Measurements from ENCODE around the gene NUFIP1. TPM values are rescaled to one million over a fixed set of nuclear protein-coding genes. Genes with fewer than 3 reads are reported as not detected.
A peak's percentile ranks its signal among the peaks of the same experiment; 100 is the strongest.
"Not testable (repeated sequence)": the region's sequence is repeated elsewhere in the genome, so short reads cannot be mapped to it uniquely, and the experiment has no call there.

The NUFIP1 gene
- total RNA-seq, 2 experiments from 2014 or later, result 5.1 TPM

DNA sequence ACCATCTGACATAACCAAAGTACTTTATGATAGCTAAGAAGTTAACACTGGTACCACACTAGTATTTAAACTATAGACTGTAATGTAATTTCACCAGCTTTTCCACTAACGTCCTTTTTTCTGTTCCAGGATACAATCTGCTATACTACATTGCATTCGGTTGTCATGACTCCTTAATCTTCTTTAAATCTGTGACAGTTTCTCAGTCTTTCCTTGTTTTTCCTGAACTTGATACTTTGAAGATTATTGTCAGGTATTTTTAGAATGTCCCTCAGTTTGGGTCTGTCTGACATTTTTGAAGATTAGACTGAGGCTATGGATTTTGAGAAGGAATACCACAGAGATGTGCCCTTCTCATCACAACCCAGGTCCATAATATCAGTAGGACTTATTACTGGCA lies 36.6 kb downstream of the NUFIP1 start:
- Mint-ChIP-seq H3K9me3 (no peaks in the 10 kb centered on the region), H3K27ac (no peak overlapping the region), H3K4me3 (no peak overlapping the region), H3K27me3 (no peaks in the 10 kb centered on the region), H3K36me3 (peaks cover 10% of the 10 kb centered on the region), H3K4me1 (peaks cover 2% of the 10 kb centered on the region)
- no peak for ATAC-seq (ENCODE audit: low read depth)
- POLR2A ChIA-PET, result no interaction called here
- no peak for DNase-seq

GRCh38 chr13:44951184-44951583 lies 38.1 kb downstream of the NUFIP1 start:
- Mint-ChIP-seq H3K4me1 (peaks cover 2% of the 10 kb centered on the region), H3K9me3 (no peaks in the 10 kb centered on the region), H3K4me3 (no peak overlapping the region), H3K36me3 (peaks cover 10% of the 10 kb centered on the region), H3K27ac (no peak overlapping the region), H3K27me3 (no peaks in the 10 kb centered on the region)
- DNase-seq (no peak), ATAC-seq (ENCODE audit: low read depth) (no peak)
- POLR2A ChIA-PET, result no interaction called here

GRCh38 chr13:44943411-44943810 lies 45.9 kb downstream of the NUFIP1 start:
- H3K27ac Mint-ChIP-seq; H3K36me3 Mint-ChIP-seq; H3K27me3 Mint-ChIP-seq; H3K4me1 Mint-ChIP-seq; POLR2A ChIA-PET; H3K9me3 Mint-ChIP-seq; ATAC-seq (ENCODE audit: low read depth); DNase-seq; H3K4me3 Mint-ChIP-seq: not testable (repeated sequence)

- Mint-ChIP-seq H3K27me3 (no peaks in the 10 kb centered on the region), H3K9me3 (no peaks in the 10 kb centered on the region), H3K27ac (no peak overlapping the region), H3K4me1 (peaks cover 10% of the 10 kb centered on the region), H3K36me3 (peaks cover 5% of the 10 kb centered on the region), H3K4me3 (no peak overlapping the region)
- ATAC-seq (ENCODE audit: low read depth) (no peak), DNase-seq (no peak)
- POLR2A ChIA-PET, result no interaction called here
Observed at GRCh38 chr13:44938854-44939253, 50.4 kb downstream of the NUFIP1 start.

DNA sequence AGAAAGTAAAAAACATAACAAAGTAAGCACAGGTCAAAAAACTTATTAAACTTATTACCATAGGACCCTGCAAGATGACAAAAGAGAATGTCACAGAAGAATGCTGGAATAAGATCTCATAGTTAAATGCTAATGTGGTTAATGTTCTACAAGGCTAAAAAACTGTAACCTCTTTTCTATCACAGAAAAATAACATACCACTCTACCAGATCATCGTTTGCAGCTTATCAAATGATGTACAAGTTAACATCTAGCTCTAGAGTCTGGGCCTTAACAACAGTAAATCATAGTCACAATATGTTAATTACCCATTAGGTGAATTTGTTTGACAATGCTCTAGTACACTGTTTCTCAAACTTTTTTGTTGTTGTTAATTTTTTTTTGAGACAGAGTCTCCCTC lies 53.0 kb downstream of the NUFIP1 start:
- POLR2A ChIA-PET, result no interaction called here
- no peak for ATAC-seq (ENCODE audit: low read depth)
- Mint-ChIP-seq H3K27ac (no peak overlapping the region), H3K9me3 (no peaks in the 10 kb centered on the region), H3K27me3 (no peaks in the 10 kb centered on the region), H3K4me1 (peaks cover 13% of the 10 kb centered on the region), H3K36me3 (peaks cover 5% of the 10 kb centered on the region), H3K4me3 (no peak overlapping the region)
- DNase-seq, result no peak

- Mint-ChIP-seq H3K27me3 (peaks cover 10% of the 10 kb centered on the region), H3K4me1 (peaks cover 13% of the 10 kb centered on the region), H3K27ac (peak overlapping the region; percentile 54), H3K4me3 (peak overlapping the region; percentile 26), H3K9me3 (no peaks in the 10 kb centered on the region), H3K36me3 (peaks cover 5% of the 10 kb centered on the region)
- POLR2A ChIA-PET, result interaction anchor here (0.6 to 1.0 kb wide), 2 partner anchors 16 to 423 kb away, joined by 3 read pairs; no protein-coding TSS in a partner anchor
- no peak for DNase-seq
- ATAC-seq (ENCODE audit: low read depth), result peak; percentile 58
Observed at GRCh38 chr13:44934724-44935123, 54.5 kb downstream of the NUFIP1 start.

- ATAC-seq (ENCODE audit: low read depth) (no peak), DNase-seq (no peak)
- POLR2A ChIA-PET, result no interaction called here
- no peak overlapping the region for H3K4me3 Mint-ChIP-seq
- H3K27me3 Mint-ChIP-seq, result peaks cover 10% of the 10 kb centered on the region
- no peak overlapping the region for H3K27ac Mint-ChIP-seq
- peaks cover 13% of the 10 kb centered on the region for H3K4me1 Mint-ChIP-seq
- H3K36me3 Mint-ChIP-seq, result peaks cover 2% of the 10 kb centered on the region
- H3K9me3 Mint-ChIP-seq, result no peaks in the 10 kb centered on the region
Observed at GRCh38 chr13:44932850-44933251, 56.4 kb downstream of the NUFIP1 start.

GRCh38 chr13:44932171-44932849 lies 57.0 kb downstream of the NUFIP1 start:
- Mint-ChIP-seq H3K27me3 (peaks cover 10% of the 10 kb centered on the region), H3K4me1 (peaks cover 13% of the 10 kb centered on the region), H3K4me3 (no peak overlapping the region), H3K9me3 (no peaks in the 10 kb centered on the region), H3K36me3 (peaks cover 2% of the 10 kb centered on the region), H3K27ac (no peak overlapping the region)
- POLR2A ChIA-PET, result no interaction called here
- DNase-seq, result no peak
- no peak for ATAC-seq (ENCODE audit: low read depth)

DNA sequence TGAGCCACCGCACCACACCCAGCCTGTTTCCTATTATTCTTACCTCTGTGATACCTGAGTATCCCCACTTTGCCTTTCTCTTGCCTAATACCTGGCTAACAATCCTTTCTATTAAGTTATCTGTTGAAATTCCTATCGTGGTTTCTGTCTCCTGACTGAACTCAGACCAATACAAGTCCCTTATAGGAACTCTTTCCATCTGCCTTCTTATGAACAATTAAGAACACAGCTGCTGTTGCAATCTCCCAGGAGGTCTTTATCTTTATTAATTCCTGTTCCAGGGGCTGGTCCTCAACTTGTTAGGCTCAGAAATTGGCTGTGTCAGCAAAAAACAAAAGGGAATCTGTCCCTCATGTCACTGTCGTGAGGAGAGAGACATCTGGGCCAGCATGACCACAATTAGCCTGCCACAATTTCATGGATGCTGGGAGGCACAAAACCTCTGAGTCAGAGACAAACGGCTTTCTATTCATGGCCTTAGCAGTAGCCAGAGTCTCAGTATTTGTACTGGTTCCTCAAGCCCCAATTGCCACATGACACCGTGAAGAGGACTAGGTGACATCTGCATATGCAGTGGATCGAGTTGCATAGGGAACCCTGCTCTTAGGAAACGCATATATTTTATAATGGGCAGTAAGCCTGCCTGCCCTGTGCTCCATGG lies 58.2 kb downstream of the NUFIP1 start:
- H3K4me1 Mint-ChIP-seq, result peaks cover 13% of the 10 kb centered on the region
- no peaks in the 10 kb centered on the region for H3K36me3 Mint-ChIP-seq
- peaks cover 10% of the 10 kb centered on the region for H3K27me3 Mint-ChIP-seq
- POLR2A ChIA-PET, result no interaction called here
- H3K4me3 Mint-ChIP-seq, result no peak overlapping the region
- H3K27ac Mint-ChIP-seq, result no peak overlapping the region
- DNase-seq (no peak), ATAC-seq (ENCODE audit: low read depth) (no peak)
- H3K9me3 Mint-ChIP-seq, result no peaks in the 10 kb centered on the region

DNA sequence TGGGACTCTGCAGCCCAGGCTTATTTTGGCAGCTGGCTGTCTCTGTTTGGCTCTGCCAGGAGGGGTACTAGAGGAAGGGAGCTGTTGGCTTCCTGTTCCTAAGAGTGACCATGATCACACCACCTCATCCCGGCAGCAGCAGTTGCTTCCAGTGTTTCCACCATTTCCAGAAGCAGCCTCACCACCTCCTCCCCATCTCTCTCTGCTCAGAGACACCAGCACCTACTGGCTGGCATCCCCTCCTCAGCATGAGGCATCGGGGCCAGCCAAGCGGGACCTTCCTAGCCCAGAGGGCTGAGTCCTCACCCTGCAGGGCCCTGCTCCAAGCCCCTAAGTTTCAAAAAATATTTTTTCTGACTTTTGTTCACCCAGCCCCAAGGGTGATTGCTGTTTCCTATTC lies 59.0 kb downstream of the NUFIP1 start:
- ATAC-seq (ENCODE audit: low read depth), result no peak

GRCh38 chr13:44929692-44930091 lies 59.6 kb downstream of the NUFIP1 start:
- H3K4me3 Mint-ChIP-seq, result no peak overlapping the region
- no peaks in the 10 kb centered on the region for H3K9me3 Mint-ChIP-seq
- no peak overlapping the region for H3K27ac Mint-ChIP-seq
- DNase-seq (no peak), ATAC-seq (ENCODE audit: low read depth) (no peak)
- no peaks in the 10 kb centered on the region for H3K36me3 Mint-ChIP-seq
- peaks cover 6% of the 10 kb centered on the region for H3K4me1 Mint-ChIP-seq
- POLR2A ChIA-PET, result no interaction called here
- peaks cover 14% of the 10 kb centered on the region for H3K27me3 Mint-ChIP-seq

More for the DNA sequence above, 59.0 kb downstream of the NUFIP1 start:
- peaks cover 10% of the 10 kb centered on the region for H3K27me3 Mint-ChIP-seq
- POLR2A ChIA-PET, result no interaction called here
- no peak overlapping the region for H3K4me3 Mint-ChIP-seq
- H3K9me3 Mint-ChIP-seq, result no peaks in the 10 kb centered on the region
- no peak for DNase-seq
- no peaks in the 10 kb centered on the region for H3K36me3 Mint-ChIP-seq
- H3K4me1 Mint-ChIP-seq, result peaks cover 11% of the 10 kb centered on the region
- H3K27ac Mint-ChIP-seq, result no peak overlapping the region

GRCh38 chr13:44927968-44928367 lies 61.3 kb downstream of the NUFIP1 start:
- H3K4me1 Mint-ChIP-seq, result peaks cover 3% of the 10 kb centered on the region
- no peak overlapping the region for H3K27ac Mint-ChIP-seq
- H3K36me3 Mint-ChIP-seq, result no peaks in the 10 kb centered on the region
- peaks cover 18% of the 10 kb centered on the region for H3K27me3 Mint-ChIP-seq
- POLR2A ChIA-PET, result no interaction called here
- no peaks in the 10 kb centered on the region for H3K9me3 Mint-ChIP-seq
- H3K4me3 Mint-ChIP-seq, result no peak overlapping the region
- DNase-seq (no peak), ATAC-seq (ENCODE audit: low read depth) (no peak)

- peaks cover 9% of the 10 kb centered on the region for H3K27me3 Mint-ChIP-seq
- H3K27ac Mint-ChIP-seq, result no peak overlapping the region
- POLR2A ChIA-PET, result no interaction called here
- H3K4me1 Mint-ChIP-seq, result no peaks in the 10 kb centered on the region
- DNase-seq, result no peak
- ATAC-seq (ENCODE audit: low read depth), result no peak
- H3K9me3 Mint-ChIP-seq, result no peaks in the 10 kb centered on the region
- H3K36me3 Mint-ChIP-seq, result no peaks in the 10 kb centered on the region
- H3K4me3 Mint-ChIP-seq, result no peak overlapping the region
Observed at GRCh38 chr13:44921931-44922758, 67.1 kb downstream of the NUFIP1 start.

Measured in activated naive CD8-positive, alpha-beta T cell treated with anti-CD3 and anti-CD28 coated beads, Interleukin-2, amount 10 ng/mL, durations not matched to agents 7 days and 5 days (primary cell).